ENCODE results near the gene MUC7.

DNA sequence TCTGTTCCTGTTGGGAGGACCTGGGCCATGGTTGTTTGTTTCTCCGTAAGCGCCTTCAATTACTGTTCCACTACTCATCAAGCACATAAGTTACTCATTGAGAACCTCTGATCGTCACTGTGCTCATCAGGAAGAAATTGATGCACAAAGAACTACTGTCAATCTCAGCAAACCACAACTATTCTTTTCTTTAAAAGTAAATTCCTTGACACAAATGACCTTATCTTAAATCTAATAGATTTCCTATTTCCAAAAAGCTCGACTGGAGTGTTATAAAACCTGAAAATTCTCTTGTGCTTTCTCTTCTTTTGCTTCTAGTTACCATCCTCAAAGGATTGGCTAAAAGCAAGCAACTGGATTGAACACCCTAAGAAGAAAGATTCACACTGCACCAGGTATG lies at the start of gene MUC7:
- TF ChIP-seq, protein P1, sequence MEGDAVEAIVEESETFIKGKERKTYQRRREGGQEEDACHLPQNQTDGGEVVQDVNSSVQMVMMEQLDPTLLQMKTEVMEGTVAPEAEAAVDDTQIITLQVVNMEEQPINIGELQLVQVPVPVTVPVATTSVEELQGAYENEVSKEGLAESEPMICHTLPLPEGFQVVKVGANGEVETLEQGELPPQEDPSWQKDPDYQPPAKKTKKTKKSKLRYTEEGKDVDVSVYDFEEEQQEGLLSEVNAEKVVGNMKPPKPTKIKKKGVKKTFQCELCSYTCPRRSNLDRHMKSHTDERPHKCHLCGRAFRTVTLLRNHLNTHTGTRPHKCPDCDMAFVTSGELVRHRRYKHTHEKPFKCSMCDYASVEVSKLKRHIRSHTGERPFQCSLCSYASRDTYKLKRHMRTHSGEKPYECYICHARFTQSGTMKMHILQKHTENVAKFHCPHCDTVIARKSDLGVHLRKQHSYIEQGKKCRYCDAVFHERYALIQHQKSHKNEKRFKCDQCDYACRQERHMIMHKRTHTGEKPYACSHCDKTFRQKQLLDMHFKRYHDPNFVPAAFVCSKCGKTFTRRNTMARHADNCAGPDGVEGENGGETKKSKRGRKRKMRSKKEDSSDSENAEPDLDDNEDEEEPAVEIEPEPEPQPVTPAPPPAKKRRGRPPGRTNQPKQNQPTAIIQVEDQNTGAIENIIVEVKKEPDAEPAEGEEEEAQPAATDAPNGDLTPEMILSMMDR (conservative IDR thresholded peaks at IDR 0.05): no peak
- TF ChIP-seq ZFX (IDR thresholded peaks at IDR 0.05): no peak
